GM20431 (cell line): Measurements from ENCODE around the gene HAAO.

Experiments
- in situ Hi-C: fragments of 300-500 bp; cut with MseI, MboI; formaldehyde crosslinking; loops from one replicate; pipeline ENCODE4 v1.15.0; 2020; ENCODE audit warnings: low sequenced_read_pairs; ENCODE audit not compliant: unreplicated experiment

The HAAO gene

DNA sequence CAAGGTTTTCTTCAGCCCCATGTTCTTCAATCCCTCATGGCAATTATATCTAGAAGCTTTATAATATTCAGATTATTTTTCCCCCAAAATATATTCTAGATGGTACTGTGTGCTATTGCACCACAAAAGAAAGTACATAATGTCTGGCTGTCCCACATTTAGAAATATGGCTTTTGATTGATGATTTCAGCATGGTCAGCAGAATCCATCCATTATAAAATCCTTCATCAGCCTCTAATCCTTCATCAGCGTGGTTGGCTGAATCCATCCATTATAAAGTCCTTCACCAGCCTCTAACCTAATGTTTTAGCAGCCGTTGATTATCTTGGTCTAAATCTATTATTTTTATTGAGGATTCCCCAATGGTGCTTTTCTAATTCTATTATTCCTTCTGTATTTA lies 23.3 kb upstream of the HAAO start:
- in situ Hi-C loops, result no loop called here

DNA sequence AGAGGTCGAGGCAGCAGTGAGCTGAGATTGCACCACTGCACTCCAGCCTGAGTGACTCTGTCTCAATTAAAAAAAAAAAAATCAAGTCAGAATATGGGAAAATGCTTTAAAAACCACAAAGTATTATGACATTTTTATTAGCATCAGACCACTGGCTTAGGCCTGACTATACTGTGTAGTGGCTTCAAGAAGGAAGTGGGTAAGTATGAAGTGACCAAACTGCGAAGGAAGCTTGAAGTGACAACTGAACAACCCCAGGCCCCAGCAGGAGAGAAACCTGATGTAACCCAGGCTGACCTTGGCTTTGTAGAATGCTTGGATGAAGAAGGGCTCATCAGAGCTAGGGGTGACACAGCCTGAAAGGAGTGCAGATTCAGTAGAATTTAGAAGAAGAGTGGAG lies 21.4 kb upstream of the HAAO start:
- in situ Hi-C loops, result no loop called here

- in situ Hi-C loops, result no loop called here
Observed at GRCh38 chr2:42812899-42813479, 20.6 kb upstream of the HAAO start.

GRCh38 chr2:42810971-42811811 lies 18.8 kb upstream of the HAAO start:
- in situ Hi-C loops, result no loop called here

DNA sequence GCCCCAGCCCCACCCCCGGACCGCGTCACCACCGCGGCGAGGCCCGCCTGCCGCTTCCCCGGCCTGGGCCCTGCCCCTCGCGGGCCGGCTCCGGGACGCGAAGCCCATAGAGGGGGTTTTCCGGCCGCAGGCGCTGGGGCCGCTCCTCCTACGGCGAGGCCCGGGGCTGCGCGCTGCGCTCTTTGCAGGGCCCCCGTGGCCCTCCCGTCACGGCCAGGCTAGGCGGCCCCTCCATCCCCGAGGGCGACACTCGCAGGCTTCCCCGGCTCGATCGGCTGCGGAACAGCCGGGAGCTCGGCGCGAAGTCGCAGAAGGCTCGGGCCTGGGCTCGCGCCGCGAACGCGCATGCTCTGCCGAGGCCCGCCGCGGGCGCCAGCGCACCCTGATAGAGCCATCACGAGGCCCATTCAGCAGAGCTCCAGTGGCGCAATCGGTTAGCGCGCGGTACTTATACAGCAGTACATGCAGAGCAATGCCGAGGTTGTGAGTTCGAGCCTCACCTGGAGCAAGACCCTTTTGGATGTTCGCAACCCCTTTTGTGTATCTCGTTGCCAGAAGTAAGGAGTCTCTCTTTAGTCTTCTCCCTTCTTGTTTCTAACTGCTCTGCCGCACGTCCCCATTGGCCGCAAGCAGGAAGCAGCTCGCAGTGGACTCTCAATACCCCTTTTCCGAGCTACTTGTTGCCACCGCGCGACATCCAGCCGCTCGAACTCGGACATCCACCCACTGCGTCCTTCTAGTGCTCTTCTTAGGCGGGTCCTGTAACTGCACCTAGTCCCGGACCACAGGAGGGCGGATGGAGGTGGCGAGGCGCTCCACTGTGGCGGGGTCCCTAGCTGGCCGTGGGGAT lies 18.0 kb upstream of the HAAO start:
- in situ Hi-C loops, result no loop called here

DNA sequence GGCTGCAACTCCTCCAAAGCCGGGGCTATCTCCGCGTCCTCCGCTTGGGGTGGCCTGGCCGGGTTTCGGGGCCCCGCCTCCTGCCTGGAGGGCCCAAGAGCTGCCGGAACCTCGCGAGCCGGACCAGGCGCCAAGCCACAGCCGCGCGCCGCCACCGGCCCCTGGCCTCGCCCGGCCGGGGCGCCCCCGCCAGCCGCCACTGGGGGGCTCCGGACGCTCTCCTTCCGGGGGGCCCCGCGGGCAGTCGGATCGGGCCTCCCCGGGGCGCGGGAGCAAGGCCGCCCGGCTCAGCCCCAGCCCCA lies 17.4 kb upstream of the HAAO start:
- in situ Hi-C loops, result no loop called here

DNA sequence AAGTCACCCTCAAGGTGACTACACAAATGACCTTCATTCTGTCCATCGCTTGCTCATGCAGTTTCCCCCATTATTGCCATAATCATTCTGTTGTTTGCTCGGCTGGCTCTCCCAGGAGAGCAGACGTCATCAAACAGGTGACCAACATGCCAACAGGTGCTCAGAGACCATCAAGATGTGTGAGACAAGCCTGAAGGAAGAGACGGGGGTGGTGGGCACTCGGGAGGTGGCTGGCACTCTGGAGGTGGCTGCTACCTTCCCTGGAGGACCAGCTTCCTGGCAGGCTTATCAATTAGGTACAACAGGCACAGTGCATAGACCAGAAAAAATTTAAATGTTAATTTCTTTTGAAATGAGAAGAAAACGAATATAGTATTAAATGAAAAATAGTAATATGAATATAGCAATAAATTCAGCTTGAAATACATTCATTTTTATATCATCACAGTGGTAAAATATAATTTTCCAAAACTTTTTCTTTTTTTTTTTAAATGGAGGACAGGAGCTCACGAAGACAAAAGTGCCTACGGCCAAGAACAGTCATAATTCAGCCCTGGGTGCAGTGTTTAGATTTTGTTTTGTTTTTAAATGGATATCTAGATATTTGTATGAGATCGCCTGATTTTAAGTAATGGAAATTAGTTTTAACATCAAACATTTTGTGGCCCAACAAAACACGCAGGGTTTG lies 16.9 kb upstream of the HAAO start:
- in situ Hi-C loops, result no loop called here

DNA sequence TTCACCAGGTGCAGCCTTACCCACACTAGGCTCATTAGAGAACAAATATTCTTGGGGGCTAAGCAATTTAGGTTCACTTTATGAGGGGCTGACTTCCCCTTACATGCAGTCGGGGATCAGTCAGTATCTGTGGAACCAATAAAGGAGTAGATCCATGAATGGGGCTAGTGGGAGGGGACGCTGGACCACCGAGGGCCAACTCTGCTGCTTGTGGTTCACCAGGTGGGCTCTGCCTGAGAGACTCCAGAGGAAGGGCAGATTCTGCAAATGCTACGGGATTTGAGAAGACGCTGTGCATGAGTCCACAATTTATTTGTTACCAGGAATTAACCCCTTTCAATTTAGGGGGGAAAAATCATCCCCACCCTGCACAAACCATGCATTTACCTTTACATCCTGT lies 15.9 kb upstream of the HAAO start:
- in situ Hi-C loops, result no loop called here

DNA sequence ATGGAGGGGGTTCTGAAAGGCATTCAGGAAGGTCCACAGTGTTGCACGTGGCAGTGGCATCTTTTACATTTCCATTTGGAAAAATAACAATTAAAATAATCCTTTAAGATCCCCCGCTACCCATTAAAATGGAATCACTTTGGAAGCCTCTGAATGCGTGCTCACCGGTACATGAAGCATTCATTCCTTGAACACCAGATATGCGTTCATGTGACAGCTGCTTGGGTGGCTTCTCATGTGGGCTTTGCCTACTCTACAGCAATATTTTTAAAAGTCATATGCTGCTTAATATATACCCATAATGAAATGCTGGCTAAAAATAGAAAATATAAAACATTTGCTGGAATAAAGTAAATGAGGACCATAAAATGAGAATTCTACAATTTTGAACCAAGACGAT lies 14.4 kb upstream of the HAAO start:
- in situ Hi-C loops, result no loop called here

DNA sequence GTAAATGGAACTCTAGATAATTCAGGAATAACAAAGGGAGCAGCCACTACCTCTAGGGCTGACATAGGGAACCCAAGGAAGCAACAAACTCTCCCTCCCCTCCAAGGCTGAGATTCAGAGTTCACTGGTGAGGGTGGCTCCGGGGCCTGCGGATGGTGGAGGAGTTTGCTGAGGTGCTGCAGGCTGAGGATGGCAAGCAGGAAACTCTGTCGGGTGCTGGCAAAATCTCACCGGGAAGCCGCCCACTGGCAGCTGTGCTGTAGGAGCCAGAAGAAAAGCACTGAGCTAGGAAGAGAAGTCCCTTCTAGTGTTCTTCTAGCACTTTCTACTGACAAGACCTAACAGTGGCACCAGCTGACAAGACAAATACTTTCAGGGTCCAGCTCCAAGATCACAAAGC lies 12.5 kb upstream of the HAAO start:
- in situ Hi-C loops, result no loop called here

DNA sequence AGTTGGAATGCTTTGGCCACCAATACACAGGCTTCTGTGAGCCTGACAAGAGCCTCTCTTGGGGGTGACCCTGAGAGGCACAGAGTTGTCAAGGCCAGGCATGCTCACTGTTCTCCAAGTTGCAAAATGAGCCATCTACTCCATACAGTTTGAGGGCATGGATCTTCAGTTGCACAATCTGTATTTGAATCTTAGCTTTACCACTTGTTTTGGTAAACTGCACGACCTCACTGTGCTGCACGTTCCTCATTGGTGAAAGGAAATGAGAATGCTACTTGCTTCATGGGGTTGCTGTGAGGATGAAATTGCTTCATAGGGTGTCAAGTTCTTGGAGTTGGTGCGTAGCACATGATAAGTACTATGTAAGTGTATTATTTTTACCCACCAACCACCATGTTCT lies 12.0 kb upstream of the HAAO start:
- in situ Hi-C loops, result no loop called here

DNA sequence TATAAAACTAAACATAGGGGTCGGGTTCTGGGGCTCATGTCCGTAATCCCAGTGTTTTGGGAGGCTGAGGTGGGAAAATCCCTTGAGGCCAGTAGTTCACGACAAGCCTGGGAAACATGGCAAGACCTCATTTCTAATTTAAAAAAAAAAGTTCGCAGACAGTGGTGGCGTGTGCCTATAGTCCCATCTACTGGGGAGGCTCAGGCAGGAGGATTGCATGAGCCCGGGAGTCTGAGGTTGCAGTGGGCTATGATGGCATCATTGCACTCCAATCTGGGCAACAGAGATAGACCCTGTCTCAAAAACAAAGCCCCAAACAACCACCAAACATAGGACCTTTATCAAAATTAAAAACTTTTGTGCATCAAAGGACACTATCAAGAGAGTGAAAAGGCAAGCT lies 9.8 kb upstream of the HAAO start:
- in situ Hi-C loops, result no loop called here

DNA sequence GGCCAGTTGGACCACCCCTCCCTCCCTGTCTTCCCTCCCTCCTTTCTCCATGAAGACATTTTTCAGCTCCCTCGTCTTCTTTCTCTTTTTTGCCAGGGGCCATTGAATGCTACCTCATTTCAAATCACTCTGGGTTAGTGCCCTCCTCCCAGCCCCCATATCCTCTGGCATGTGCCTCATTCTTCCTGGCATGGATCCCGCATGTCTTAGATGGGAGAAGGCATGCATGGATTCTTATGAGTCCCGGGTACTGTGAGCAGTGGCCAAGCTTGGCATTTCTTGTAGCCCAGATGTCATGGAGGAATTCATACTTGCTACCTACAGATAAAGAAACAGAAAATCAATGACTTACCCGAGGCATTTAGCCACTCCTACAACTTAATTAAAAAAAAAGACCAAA lies 9.0 kb upstream of the HAAO start:
- in situ Hi-C loops, result no loop called here

DNA sequence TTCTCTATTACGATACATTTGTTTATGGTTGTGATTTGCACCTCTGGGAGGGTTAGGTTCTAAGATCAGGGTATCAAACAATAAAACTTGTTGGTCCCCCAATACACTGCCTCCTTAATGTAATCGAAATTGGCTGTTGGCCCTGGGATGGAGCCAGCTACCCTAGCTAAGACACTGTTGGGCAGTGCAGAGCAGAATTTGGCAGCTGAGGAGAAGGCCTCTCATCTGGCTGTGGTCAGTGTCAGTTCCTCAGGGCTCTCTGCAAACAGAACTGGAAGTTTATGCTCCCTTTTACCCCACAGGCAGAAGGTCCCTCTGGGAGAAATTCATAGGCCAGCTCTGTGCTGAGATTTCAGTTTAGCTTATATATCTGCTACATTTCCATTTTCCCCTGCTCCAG lies 8.6 kb upstream of the HAAO start:
- in situ Hi-C loops, result no loop called here

GRCh38 chr2:42800461-42800962 lies 8.1 kb upstream of the HAAO start:
- in situ Hi-C loops, result no loop called here

GRCh38 chr2:42799881-42800280 lies 7.5 kb upstream of the HAAO start:
- in situ Hi-C loops, result no loop called here

DNA sequence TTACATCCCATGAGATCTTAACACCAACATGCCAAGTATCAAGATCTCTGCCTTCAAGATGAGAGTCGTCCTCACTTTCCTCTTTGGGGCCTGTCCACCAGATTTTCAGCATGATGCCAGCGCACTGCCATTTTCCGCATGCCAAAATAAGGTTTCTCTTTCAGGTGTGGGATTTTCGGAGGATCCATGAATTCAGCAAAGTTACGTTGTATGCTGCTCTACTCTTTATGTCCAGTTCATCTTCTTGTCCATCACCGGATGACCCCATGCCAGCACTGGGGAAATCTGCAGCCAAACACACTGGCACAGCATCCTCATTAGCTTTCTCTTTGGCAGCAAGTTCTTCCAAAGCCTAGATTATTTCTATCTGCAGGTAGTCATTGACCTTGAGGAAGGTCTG lies 4.9 kb upstream of the HAAO start:
- in situ Hi-C loops, result no loop called here

GRCh38 chr2:42796427-42797248 lies 4.3 kb upstream of the HAAO start:
- in situ Hi-C loops, result no loop called here

DNA sequence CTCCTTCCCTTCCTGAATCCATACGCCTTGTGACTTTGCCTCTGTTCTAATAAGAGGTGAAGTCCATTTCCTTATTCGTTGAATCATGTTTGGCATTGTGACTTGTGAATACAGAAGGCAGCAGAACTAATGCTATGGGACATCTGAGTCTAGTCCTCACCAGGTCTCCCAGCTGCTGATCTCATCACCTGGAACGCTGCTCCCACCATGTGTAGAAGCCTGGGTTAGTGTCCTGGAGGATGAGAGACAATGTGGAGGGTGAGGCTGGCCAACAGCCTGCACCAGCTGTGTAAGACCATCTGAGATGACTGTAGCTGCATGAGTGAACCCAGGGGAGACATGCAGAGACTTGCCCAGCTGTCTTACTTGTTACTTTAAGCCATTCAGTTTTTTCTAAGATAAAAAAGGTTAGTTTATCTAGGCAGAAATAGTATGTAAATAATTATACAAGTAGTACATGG lies 3.5 kb upstream of the HAAO start:
- in situ Hi-C loops, result no loop called here

DNA sequence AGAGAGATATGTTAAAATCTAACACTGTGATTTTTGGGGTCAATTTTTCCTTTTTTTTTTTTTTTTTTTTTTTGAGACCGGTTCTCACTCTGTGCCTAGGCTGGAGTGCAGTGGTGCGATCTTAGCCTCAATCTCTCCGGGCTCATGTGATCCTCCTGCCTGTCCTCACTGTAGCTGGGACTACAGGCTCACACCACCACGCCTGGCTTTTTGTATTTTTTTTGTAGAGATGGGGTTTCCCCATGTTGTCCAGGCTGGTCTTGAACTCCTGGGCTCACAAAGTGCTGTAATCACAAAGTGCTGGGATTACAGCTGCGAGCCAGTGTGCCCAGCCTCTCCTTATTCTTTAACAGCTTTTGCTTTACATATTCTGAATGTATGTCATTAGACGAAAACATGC lies 2.9 kb upstream of the HAAO start:
- in situ Hi-C loops, result no loop called here
